ENCODE results near the gene SIX1.
A peak's percentile ranks its signal among the peaks of the same experiment; 100 is the strongest.

SIX1 gene

DNA sequence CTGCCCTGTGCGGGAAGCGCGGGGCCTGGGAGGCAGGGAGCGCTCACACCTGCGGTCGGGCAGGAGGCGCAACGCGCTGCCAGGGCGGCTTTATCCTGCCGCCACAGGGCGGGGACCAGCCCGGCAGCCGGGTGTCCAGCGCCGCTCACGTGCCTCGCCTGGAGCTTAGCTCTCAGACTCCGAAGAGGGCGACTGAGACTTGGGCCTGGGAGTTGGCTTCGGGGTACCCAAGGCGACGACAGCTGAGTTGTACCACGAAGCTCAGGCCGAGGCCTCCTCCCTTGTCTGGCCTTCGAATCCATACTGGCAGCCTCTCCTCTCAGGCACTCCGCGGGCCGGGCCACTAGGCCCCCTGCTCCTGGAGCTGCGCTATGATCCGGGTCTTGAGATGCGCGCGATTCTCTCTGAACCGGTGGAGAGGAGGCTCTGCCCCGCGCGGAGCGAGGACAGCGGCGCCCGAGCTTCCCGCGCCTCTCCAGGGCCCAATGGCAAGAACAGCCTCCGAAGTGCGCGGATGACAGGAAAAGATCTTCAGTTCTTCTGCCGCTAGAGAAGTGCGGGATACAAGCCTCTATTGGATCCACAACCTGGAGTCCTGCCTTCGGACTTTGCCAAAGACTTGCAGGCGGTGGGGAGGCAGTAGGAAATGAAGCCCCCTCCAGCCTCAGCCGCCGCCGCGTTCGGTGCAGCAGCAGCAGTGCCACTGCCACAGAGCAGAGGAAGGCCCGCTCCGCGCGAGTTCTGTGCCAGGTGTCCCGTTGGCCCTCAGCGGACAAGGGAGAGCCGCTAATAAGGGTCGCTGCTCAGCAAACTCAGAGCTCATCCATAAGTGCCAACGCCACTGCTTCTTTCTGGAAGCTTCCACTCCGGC lies 6.8 kb downstream of the SIX1 start:
- peak; percentile 39 for DNase-seq (ENCODE audit: low read depth, low spot score)

GRCh38 chr14:60641742-60642269 lies 7.5 kb downstream of the SIX1 start:
- no peak for DNase-seq (ENCODE audit: low read depth, low spot score)

- DNase-seq (ENCODE audit: low read depth, low spot score): no peak
Observed at GRCh38 chr14:60640859-60641741, 8.2 kb downstream of the SIX1 start.

GRCh38 chr14:60639674-60640073 lies 9.6 kb downstream of the SIX1 start:
- no peak for DNase-seq (ENCODE audit: low read depth, low spot score)

- peak; percentile 57 for DNase-seq (ENCODE audit: low read depth, low spot score)
Observed at GRCh38 chr14:60637479-60638315, 11.6 kb downstream of the SIX1 start.

DNA sequence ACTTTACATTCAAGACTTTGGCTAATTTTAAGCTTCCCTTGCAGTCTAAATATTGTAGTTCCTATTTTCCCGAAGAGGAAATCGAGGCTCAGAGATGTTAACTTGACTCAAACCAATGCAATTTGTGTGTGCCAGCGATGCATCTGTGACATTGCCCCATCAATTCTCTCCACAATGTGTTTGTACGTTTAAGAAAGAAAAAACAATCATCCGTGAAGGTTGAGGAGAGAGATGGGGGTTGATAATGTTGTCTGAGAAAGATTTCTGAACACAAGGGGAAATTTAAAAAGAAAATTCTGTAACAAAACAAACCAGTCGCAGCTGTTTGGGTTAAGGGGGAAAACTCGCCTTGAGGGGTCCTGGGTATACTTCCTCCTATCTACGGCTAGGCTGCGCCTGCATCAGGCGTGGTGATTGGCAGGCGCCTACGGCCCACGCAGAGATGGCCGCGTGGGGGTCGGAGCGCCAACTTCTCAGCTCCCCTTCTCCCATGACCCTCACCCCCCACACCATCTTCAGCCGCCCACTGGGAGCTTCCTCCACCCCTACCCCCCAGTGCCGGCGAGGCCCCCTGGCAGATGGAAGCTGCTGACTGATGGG lies 12.3 kb downstream of the SIX1 start:
- no peak for DNase-seq (ENCODE audit: low read depth, low spot score)

GRCh38 chr14:60634153-60634552 lies 15.1 kb downstream of the SIX1 start:
- no peak for DNase-seq (ENCODE audit: low read depth, low spot score)

DNA sequence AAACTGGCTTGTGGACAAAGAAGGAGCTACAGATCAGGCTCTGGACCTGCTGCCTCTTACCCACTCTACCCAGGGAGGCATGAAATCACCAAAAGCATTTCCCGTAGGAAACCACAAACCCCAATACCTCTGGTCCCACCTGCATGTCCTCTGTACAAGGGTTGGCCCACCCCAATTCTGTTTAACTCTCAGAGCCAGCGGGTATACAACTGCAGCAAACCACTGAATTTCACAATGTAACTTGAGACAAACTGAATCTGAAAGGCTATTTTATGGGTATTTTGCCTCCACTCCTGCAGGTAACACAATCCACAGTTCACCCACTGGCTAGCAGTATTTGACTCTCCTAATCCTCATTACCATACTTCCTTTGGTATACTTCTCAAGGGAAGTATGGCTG lies 16.5 kb downstream of the SIX1 start:
- no peak for DNase-seq (ENCODE audit: low read depth, low spot score)

- no peak for DNase-seq (ENCODE audit: low read depth, low spot score)
Observed at GRCh38 chr14:60632257-60632656, 17.0 kb downstream of the SIX1 start.

DNA sequence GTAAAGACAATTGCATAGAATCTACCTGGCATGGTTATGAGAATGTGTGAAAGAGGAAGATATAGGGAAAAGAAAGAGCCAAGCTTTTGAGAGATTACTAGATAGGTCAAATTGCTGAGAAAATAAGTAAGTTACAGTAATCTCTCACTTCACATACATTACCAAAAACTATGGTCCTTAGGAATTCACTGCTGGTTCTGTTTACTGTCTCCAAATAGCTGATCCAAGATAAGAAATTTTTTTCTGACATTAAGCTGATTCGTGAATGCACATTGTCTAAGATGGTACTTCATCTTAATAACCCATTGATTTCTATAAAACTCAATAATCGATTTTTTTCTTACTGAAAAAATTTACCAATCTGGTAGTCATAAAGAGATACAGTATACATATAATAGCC lies 17.4 kb downstream of the SIX1 start:
- no peak for DNase-seq (ENCODE audit: low read depth, low spot score)

GRCh38 chr14:60630129-60630528 lies 19.1 kb downstream of the SIX1 start:
- no peak for DNase-seq (ENCODE audit: low read depth, low spot score)

GRCh38 chr14:60628892-60629291 lies 20.4 kb downstream of the SIX1 start:
- no peak for DNase-seq (ENCODE audit: low read depth, low spot score)

GRCh38 chr14:60622917-60623257 lies 26.4 kb downstream of the SIX1 start:
- peak; percentile 54 for DNase-seq (ENCODE audit: low read depth, low spot score)

- DNase-seq (ENCODE audit: low read depth, low spot score): no peak
Observed at GRCh38 chr14:60622210-60622916, 26.9 kb downstream of the SIX1 start.

GRCh38 chr14:60621386-60621785 lies 27.9 kb downstream of the SIX1 start:
- no peak for DNase-seq (ENCODE audit: low read depth, low spot score)

GRCh38 chr14:60618241-60618640 lies 31.0 kb downstream of the SIX1 start:
- no peak for DNase-seq (ENCODE audit: low read depth, low spot score)

DNA sequence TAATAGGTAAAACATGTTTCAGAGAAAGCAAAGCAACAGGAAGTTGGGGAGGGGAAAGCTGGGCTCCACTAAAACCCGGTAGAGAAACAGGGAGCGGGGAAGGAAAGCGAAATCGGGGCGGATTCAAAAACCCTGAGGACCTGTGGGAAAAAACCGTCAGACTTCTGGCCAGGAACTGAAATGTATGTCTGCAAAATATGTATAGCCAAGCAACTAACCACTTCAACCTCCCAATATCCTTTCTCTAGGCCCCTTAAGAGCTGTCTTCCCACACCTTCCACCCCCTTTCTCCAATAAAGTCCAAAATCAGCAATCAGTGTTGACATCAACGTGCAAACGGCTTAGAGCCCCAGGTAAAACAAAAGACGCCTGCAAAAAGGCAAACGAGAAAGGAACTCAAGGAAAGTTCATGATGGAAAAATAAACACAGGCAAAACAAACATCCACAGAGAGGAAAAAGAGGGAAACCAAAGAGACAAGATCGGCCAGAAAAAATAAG lies 32.8 kb downstream of the SIX1 start:
- no peak for DNase-seq (ENCODE audit: low read depth, low spot score)

DNA sequence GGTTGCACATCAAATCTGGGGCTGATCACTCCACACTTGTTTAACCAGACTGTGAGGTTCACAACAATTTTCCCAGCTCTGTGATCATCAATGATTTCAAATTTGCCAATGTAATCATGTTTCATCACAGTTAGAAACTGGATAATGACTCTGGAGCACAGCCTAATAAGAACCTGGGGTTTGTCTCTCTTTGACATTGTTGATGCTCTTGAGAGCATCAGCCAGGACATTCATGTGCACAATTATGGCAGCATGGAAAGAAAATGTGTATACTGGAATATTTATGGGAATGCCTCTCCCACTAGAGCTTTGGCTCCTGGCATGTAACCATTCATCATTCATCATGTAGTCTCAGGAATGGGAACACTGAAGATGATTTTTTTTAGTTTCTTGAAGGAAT lies 47.0 kb downstream of the SIX1 start:
- DNase-seq (ENCODE audit: low read depth, low spot score): no peak

- DNase-seq (ENCODE audit: low read depth, low spot score): no peak
Observed at GRCh38 chr14:60599727-60600126, 49.5 kb downstream of the SIX1 start.

DNA sequence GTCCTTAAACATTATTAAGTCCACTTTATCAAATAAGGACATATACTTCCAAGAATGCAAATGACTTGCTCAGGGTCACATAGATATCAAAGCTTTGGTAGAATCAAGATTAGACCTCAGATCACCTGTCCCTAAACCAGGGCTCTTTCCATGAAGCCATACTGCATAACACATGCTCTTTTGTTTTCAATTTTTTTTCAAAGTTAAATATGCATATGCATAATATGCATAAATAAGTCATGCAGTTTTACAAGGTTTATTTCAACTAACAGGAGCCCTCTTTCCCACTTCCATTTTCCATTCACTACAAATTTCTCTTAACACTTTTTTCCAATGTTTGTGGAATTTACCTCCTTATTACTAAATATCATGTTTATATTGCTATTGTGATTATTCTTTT lies 53.1 kb downstream of the SIX1 start:
- no peak for DNase-seq (ENCODE audit: low read depth, low spot score)

Measured in astrocyte of the hippocampus (primary cell).